Measurements from ENCODE around the gene SHB.

Gene SHB

DNA sequence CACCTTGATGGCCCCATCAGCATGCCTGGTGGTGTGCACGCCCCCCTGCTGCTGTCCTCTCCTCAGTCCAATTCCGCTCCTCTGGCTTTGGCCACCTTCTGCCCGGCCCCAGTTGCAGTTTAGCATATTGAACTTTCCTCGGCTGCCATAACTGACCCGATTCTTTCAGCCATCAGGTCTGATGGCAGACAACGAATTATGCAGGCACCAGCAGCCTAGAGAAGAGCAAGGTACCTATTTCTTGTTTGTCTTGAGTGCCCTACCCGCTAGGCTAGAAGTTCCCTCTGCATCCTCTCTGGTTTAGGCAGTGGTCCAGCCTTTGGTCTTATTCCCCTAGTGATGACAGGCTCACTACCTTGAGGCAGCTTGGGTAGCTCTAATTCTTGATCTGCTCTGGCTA lies 122.1 kb downstream of the SHB start:
- no peak for DNase-seq

- no peak for DNase-seq
Measured at GRCh38 chr9:37946041-37946440, 123.0 kb downstream of the SHB start.

GRCh38 chr9:37944671-37945481 lies 124.2 kb downstream of the SHB start:
- DNase-seq, result no peak

DNA sequence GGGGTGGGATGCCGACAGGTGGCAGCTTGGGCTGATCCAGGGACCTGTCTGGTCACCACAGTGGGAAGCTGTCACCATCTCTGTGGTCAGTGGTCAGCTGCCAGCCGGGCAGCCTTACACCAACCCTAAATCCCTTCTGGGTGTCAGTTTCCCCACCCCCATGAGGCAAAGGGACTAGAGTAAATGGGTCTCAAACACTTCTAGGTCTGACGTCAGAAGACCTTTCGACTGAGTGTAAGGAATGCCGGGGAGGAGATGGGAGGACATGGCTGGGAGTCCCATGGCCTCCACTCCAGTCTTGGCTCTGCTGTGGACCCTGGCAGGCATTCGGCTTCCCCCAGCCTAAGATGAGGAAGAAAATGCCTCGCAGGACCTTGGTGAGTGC lies 124.8 kb downstream of the SHB start:
- no peak for DNase-seq

DNA sequence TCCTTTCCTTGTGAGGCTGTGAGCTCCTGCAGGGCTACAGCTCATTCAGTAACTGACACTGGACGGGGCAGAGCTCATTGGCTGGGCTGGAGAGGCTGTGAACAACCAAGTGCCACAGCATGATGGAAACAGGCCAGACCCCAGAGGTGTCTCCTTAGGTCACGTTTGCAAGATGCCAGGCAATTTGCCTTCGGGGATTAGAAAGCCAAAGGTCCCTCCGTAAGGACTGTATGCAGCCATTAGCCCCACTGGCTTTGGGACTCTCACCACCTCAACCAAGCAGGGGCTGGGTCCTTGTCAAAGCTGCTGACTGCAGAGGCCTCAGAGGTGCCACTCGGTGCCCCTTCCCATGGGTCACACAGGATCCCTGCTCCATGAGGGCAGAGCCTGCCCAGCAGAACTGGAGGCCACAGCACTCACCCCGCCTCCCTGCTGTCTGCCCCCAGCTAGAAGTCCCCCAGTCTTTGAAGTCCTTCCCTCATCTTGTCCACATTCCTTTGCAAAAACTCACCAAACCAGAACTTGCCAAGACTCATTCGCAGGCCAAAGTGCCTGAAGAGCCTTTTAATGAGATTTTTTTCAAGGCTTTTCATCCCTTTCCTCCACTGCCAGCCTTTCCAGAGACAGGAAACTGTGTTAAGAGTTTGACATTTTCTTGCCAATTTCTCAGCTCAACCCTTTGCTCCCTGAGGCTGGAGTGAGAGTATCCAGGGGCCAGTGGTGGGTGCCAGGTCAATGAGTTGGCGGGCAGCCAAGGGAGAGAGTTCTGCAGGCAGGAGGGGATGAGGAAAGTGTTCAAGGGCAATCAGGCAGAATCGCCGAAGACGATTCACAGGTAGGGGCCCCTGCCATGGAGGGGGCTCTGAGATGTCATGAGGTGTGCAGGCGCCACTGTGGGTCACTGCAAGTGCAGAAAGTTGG lies 125.4 kb downstream of the SHB start:
- DNase-seq, result no peak

GRCh38 chr9:37942621-37943344 lies 126.2 kb downstream of the SHB start:
- no peak for DNase-seq

DNA sequence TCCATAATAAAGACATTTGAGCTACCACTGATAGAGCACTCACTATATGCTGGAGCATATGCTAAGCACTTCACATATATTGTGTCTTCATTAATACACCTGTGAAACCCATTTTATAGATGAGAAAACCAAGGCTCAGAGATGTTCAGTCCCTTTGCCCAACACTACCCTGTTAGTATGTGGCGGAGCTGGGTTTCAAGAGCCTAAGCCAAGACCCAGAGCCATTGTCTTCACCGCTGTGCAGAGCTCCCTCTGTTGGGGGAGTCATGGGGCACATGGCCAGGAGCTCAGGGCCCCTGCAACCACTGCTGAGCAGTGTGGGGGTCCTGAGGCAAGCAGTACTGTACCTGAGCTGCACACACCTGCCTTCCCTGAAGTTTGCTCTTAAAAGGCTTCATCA lies 127.8 kb downstream of the SHB start:
- DNase-seq, result no peak

DNA sequence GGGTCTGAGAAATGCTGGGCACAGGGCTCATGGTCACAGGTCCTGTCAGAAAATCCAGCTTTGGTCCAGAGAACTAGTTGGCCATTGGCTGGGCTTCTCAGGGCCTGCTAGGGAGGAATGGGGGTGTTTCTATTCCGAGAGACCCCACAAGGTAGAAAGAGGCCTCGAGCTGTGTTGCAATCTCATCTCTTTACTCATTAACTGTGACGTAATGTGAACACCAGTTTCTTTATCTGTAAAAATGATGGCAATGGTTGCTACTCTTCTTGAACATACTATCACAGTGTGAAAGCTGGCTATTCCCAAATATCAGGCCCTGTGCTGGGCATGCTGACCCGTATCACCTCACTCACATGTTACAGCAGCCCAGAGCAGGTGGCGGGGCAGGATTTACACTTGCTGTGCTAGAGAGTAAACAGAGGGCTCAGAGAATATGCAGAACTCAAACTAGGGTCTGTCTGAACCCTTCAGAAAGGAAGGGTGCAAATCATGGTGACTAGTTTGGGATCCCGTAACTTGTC lies 129.4 kb downstream of the SHB start:
- no peak for DNase-seq

GRCh38 chr9:37938121-37938891 lies 130.7 kb downstream of the SHB start:
- DNase-seq, result no peak

- no peak for DNase-seq
Measured at GRCh38 chr9:37937366-37937765, 131.7 kb downstream of the SHB start.

DNA sequence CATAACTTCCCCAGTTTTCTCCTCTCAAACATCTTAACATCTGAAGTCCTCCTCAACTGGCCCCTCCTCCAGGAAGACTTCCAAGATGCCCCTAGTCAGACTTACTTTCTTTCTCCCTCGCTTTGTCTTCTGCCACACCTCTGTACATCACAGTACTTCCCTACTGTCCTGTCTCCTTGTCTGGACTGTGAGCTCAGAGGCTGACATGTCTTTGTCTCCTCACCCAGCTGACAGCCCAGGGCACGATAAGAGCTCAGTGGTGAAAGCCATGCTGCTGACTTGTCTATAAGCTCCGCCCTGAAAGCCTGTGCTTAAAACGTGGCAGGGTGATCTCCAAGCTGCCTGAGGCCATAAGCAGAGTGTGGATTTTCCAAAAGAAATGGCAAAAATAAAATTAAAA lies 132.1 kb downstream of the SHB start:
- no peak for DNase-seq

DNA sequence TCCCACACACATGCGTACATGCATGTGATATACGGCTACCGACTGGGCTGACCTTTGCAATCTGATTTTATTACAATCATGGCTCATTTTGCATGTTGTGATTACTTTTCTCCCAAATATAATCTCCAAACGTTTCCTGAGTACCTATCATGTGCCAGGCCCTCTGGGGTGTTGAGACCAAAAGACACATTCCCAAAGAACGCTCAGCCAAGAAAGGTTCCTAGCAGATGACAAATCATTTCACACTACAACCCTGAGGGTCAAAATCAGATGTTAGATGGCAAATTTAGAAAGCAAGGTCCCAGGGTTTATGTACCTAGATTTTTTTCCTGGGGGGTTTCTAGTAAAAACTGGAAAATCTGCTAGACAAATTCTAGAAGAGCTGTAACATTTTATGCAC lies 132.7 kb downstream of the SHB start:
- no peak for DNase-seq

DNA sequence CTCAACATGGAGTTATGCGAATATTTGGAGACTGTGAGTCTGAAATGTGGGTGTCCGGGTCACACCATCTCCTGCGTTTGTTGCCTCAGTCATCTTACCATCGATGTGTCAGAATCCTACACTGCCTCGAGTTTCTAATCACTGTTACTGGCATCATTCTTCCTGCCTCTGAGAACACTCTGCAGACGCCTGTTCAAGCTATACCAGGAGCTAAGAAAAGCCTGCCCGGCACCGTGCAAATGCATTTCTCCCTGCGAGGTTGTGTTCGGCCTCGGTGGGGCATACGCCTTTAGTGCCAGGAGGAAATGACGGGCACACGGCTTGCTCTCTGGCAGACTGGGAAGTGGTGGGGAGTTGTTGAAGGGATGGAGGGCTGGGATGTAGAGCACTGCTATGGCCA lies 133.9 kb downstream of the SHB start:
- DNase-seq, result no peak

GRCh38 chr9:37931592-37931991 lies 137.4 kb downstream of the SHB start:
- DNase-seq, result no peak

- no peak for DNase-seq
Measured at GRCh38 chr9:37929441-37929895, 139.6 kb downstream of the SHB start.

GRCh38 chr9:37928552-37929430 lies 140.2 kb downstream of the SHB start:
- no peak for DNase-seq

GRCh38 chr9:37927601-37928551 lies 141.2 kb downstream of the SHB start:
- DNase-seq, result no peak

DNA sequence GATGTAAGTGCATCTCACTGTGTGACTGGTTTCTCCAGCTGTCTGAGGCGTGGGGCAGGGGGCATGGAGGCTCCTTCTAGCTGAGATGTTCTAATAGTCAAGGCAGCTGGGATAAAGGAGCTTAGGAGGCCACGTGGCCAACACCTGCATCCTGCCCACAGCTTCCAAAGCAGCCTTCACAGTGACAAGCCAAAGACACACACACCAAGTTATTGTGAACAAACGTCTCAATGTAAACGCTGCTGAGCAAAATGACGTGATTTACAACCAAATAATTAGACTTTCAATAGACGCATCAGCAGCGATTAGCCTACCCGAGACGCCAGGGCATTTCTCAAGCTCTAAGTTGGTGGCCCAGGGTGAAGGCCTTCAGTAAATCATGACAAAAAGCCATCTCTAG lies 141.9 kb downstream of the SHB start:
- no peak for DNase-seq

DNA sequence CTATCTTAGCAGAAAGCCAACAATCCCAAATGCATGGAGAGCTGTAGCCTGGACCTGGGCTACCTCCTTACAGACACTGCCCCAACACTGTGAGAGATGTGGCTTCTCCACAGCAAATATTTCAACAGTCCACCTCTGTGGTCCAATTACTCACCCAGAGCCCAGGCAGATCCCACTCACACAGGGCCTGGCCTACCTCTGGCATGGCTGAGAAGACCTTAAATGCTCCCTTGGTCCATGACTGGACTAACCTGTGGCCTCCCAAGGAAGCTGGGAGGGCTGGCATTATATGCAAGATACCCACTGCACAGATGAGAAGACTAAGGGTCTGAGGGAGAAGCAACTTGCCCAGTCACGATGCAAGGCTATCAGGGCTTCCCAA lies 142.3 kb downstream of the SHB start:
- DNase-seq, result no peak

Measured in NCI-H1048 (cell line).